Lung (tissue), 12 donors: ENCODE measurements around the gene CCL21. TPM values are rescaled to one million over a fixed set of nuclear protein-coding genes. Genes with fewer than 3 reads are reported as not detected.

Source experiments
- ATAC-seq: fragments of 200-7000 bp; cut with Tn5 transposase; one replicate; pipeline ENCODE4 v1.9.1; 2020; ENCODE audit warnings: moderate number of reproducible peaks; ENCODE audit not compliant: insufficient read depth, low FRiP score
- DNase-seq, 3 donors: peaks; one replicate each; pipeline ENCODE4 v3.0.0-alpha.2; 2013 to 2017
- H3K27ac ChIP-seq, 2 donors: one replicate each; pipeline ENCODE4 v1.5.1; 2013; ENCODE audit warnings: mild to moderate bottlenecking in 2 of 2, moderate library complexity in 2 of 2, control low read depth in 1 of 2, inconsistent platforms in 1 of 2, low read depth in 1 of 2, low read length in 1 of 2
- H3K27me3 ChIP-seq, 3 donors: one replicate each; pipeline ENCODE4 v1.5.1; 2013; ENCODE audit warnings: low read length in 2 of 3; ENCODE audit not compliant: control insufficient read depth in 3 of 3, insufficient read depth in 3 of 3
- H3K36me3 ChIP-seq, 4 donors: one replicate each; pipeline ENCODE4 v1.5.1; 2013; ENCODE audit warnings: low read length in 4 of 4, mild to moderate bottlenecking in 1 of 4, moderate library complexity in 1 of 4; ENCODE audit not compliant: control insufficient read depth in 4 of 4, insufficient read depth in 4 of 4
- H3K4me1 ChIP-seq, 5 donors: one replicate each; pipeline ENCODE4 v1.5.1; 2013; ENCODE audit warnings: low read length in 5 of 5, mild to moderate bottlenecking in 2 of 5, moderate library complexity in 1 of 5; ENCODE audit not compliant: control insufficient read depth in 5 of 5, insufficient read depth in 5 of 5
- H3K4me3 ChIP-seq: one replicate; pipeline ENCODE4 v1.5.1; 2013; ENCODE audit warnings: mild to moderate bottlenecking, control low read depth, moderate library complexity
- H3K9ac ChIP-seq, 2 donors: one replicate each; pipeline ENCODE4 v1.5.1; 2013; ENCODE audit warnings: low read length in 2 of 2, control low read depth in 1 of 2; ENCODE audit not compliant: insufficient read depth in 1 of 2
- H3K9me3 ChIP-seq, 4 donors: one replicate each; pipeline ENCODE4 v1.5.1; 2013; ENCODE audit warnings: low read length in 3 of 4, mild to moderate bottlenecking in 1 of 4, moderate library complexity in 1 of 4; ENCODE audit not compliant: control insufficient read depth in 4 of 4, insufficient read depth in 3 of 4
- CTCF ChIP-seq: IDR thresholded peaks from 2 replicates; pipeline ENCODE4 v1.5.1; 2012; ENCODE audit warnings: mild to moderate bottlenecking; ENCODE audit errors: control extremely low read depth, extremely low read depth
- WGBS, 2 donors: extraction: QIAGEN DNeasy Blood & Tissue Kit; methylation state at CpG; one replicate each; pipeline ENCODE4 v1.1.7; 2013; 5-methylcytosine and 5-hydroxymethylcytosine counted together
- polyA plus RNA-seq, 2 donors: library from polyadenylated mRNA; stranded (reverse); fragments of 200-250 nt; gene quantifications; one replicate each; pipeline ENCODE4 v1.2.1, GENCODE V29; 2013
- total RNA-seq, 2 donors: library from RNA; depleted of rRNA in 1 of 2; stranded (reverse); fragments of >200 nt in 1 of 2; gene quantifications; one replicate each; pipeline ENCODE4 v1.2.1, GENCODE V29; 2014 to 2021
- donor health status: control.
- donor health status: control.
- donor health status: Bipolar disorder and iron deficiency.
- donor health status: healthy.
- donor health status: DM: yes; HTN: yes; CAD: no.

CCL21 gene
- total and polyA plus RNA-seq, 4 donors, result 67.3 to 473 (median 181) TPM

GRCh38 chr9:34715639-34716215 lies 5.8 kb upstream of the CCL21 start:
- 85 to 95% methylated on average over 7 of the region's 7 CpGs for WGBS, 2 donors
- DNase-seq (no peak), ATAC-seq (no peak)
- no peak overlapping the region for H3K9ac ChIP-seq
- no peaks in the 10 kb centered on the region for H3K9me3 ChIP-seq
- H3K36me3 ChIP-seq, result no peaks in the 10 kb centered on the region
- peaks cover 0 to 9% (median 6%) of the 10 kb centered on the region in 5 donors for H3K4me1 ChIP-seq
- peaks cover 0 to 2% (median 0%) of the 10 kb centered on the region in 3 donors for H3K27me3 ChIP-seq
- H3K27ac ChIP-seq, result no peak overlapping the region
- no peak for TF ChIP-seq CTCF
- H3K4me3 ChIP-seq, result no peak overlapping the region

GRCh38 chr9:34714007-34714406 lies 4.1 kb upstream of the CCL21 start:
- Histone ChIP-seq H3K9ac (no peak overlapping the region), H3K27me3 (peaks cover 0 to 2% (median 0%) of the 10 kb centered on the region in 3 donors), H3K36me3 (no peaks in the 10 kb centered on the region), H3K9me3 (no peaks in the 10 kb centered on the region), H3K4me1 (peaks cover 0 to 18% (median 12%) of the 10 kb centered on the region in 5 donors), H3K27ac (no peak overlapping the region), H3K4me3 (no peak overlapping the region)
- ATAC-seq (no peak), DNase-seq (no peak)
- TF ChIP-seq CTCF, result no peak

GRCh38 chr9:34712140-34712539 lies 2.2 kb upstream of the CCL21 start:
- TF ChIP-seq CTCF, result no peak
- Histone ChIP-seq H3K4me1 (peaks cover 3 to 21% (median 4%) of the 10 kb centered on the region in 5 donors), H3K4me3 (no peak overlapping the region), H3K36me3 (no peaks in the 10 kb centered on the region), H3K27ac (no peak overlapping the region), H3K9ac (no peak overlapping the region), H3K27me3 (peaks cover 0 to 2% (median 0%) of the 10 kb centered on the region in 3 donors), H3K9me3 (no peaks in the 10 kb centered on the region)
- no peak for DNase-seq
- 60 to 84% methylated on average over 1 of the region's 1 CpG for WGBS, 2 donors
- no peak for ATAC-seq
